ENCODE results near the gene ITPRID2. TPM values are rescaled to one million over a fixed set of nuclear protein-coding genes. Genes with fewer than 3 reads are reported as not detected.

Gene ITPRID2
- total and polyA plus RNA-seq, 2 of the 8 experiments (the other 6 are each of a cell fraction or from before 2014, with no cell fraction given) = 1.9 to 12.6 TPM

- no peak for TF ChIP-seq CTCF (IDR thresholded peaks at IDR 0.05; ENCODE audit: control extremely low read depth in 1 of 3, insufficient read depth in 1 of 3, low read depth in 1 of 3, low read length in 3 of 3)
- no peak for TF ChIP-seq POLR2AphosphoS5 (IDR thresholded peaks at IDR 0.05; ENCODE audit: low read depth, low read length)
- TF ChIP-seq MAX (IDR thresholded peaks at IDR 0.05) = no peak
These were observed 40.5 kb upstream of the ITPRID2 start (continued) for GRCh38 chr2:181850936-181851560.

Measured in H1 (cell line).